ENCODE data around the gene TECR. TPM values are rescaled to one million over a fixed set of nuclear protein-coding genes. Genes with fewer than 3 reads are reported as not detected.
"Not testable (repeated sequence)": the region's sequence is repeated elsewhere in the genome, so short reads cannot be mapped to it uniquely, and the experiment has no call there.

TECR gene
- total RNA-seq, 4 donors from 2014 or later = 36.6 to 145 (median 69.3) TPM

DNA sequence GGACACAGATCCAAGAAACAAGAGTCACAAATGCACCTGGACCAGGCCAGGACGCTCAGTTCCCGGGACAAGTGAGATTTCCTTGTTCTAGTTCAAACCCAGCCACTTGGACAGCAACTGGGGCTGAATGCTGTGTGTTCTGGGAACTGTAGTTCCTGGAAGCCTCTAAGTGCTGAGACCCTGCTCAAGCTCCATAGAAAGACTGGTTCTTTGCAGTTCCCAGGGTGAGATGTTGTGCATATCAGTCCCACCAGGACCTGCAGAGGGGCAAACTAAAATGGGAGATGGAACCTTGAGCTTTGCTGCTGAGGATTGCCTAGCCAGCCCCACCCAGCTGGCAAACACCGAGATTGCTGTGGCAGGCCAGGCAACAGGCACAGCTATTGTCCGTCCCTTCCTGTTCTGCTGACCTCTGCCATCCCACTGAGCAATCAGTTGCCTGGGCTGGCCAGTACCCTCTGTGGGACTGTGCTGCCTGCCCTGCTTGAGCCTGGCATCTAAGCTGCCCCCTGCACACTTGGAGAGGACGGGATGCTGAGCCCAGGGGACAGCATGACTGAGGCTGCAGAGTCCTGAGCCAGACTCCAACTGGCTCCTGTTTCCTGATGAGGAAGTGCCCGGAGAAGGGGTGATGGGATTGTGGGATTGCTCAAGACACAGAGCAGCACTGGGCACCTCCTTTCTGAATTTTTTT lies 32.0 kb upstream of the TECR start:
- Histone ChIP-seq H3K4me1 (peaks cover 25 to 53% (median 38%) of the 10 kb centered on the region in 4 donors), H3K36me3 (no peaks in the 10 kb centered on the region), H3K27me3 (no peaks in the 10 kb centered on the region), H3K9me3 (no peaks in the 10 kb centered on the region), H3K4me3 (no peak overlapping the region), H3K27ac (peak overlapping the region; percentile 86 to 94 (median 90))
- intact Hi-C loops (cut with DNase I; ENCODE audit: low total_unique reads) = no loop called here
- DNase-seq = peak; percentile 77
- TF ChIP-seq EP300 (IDR thresholded peaks at IDR 0.05; ENCODE audit: low read depth) (no peak), POLR2A (IDR thresholded peaks at IDR 0.05) (peak; percentile 68), POLR2AphosphoS5 (IDR thresholded peaks at IDR 0.05) (peak; percentile 25 to 67 (median 52))
- TF ChIP-seq, protein P1, sequence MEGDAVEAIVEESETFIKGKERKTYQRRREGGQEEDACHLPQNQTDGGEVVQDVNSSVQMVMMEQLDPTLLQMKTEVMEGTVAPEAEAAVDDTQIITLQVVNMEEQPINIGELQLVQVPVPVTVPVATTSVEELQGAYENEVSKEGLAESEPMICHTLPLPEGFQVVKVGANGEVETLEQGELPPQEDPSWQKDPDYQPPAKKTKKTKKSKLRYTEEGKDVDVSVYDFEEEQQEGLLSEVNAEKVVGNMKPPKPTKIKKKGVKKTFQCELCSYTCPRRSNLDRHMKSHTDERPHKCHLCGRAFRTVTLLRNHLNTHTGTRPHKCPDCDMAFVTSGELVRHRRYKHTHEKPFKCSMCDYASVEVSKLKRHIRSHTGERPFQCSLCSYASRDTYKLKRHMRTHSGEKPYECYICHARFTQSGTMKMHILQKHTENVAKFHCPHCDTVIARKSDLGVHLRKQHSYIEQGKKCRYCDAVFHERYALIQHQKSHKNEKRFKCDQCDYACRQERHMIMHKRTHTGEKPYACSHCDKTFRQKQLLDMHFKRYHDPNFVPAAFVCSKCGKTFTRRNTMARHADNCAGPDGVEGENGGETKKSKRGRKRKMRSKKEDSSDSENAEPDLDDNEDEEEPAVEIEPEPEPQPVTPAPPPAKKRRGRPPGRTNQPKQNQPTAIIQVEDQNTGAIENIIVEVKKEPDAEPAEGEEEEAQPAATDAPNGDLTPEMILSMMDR (IDR thresholded peaks at IDR 0.05) = no peak
- 40 to 52% methylated on average over 1 to 6 of the region's 6 CpGs for WGBS, 2 donors (ENCODE audit: low coverage in 1 of 2)
- in situ Hi-C loops (cut with MboI; ENCODE audit: low pct_ligation_motif_present in 1 of 4, low pct_unique_long_range_greater_than_20kb in 1 of 4, low sequenced_read_pairs in 3 of 4) = no loop called here

DNA sequence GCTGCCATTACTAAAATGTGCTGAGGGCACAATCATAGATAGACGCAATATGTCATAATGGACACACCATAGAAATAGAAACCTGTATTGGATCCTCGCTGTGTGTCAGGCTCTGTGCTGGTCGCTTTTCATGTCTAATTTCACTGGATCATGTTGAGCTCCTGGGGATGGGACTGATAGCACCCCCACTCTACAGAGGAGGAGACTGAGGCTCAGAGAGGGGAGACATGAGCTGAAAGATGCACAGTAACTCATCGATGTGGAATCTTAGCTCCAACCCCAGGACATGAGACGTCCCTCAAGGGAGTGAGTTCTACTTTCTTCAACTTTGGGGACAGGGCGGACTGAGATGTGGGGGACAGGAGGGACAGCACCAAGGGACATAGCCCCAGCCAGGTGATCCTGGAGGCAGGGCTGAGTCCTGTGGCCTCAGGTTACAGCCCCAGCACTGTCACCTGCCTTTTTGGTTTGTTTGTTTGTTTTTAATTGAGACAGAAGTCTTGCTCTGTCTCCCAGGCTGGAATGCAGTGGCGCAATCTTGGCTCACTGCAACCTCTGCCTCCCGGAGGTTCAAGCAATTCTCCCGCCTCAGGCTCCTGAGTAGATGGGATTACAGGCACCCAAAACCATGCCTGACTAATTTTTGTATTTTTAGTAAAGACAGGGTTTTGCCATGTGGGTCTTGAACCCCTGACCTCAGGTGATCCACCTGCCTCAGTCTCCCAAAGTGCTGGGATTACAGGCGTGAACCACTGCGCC lies 26.9 kb upstream of the TECR start:
- H3K9me3 ChIP-seq = no peaks in the 10 kb centered on the region
- no peak for DNase-seq
- TF ChIP-seq, protein P1 (IDR thresholded peaks at IDR 0.05) = no peak
- TF ChIP-seq POLR2A (IDR thresholded peaks at IDR 0.05) = no peak
- no peak for TF ChIP-seq EP300 (IDR thresholded peaks at IDR 0.05; ENCODE audit: low read depth)
- TF ChIP-seq POLR2AphosphoS5 (IDR thresholded peaks at IDR 0.05) = no peak
- 80 to 93% methylated on average over 2 to 11 of the region's 11 CpGs for WGBS, 2 donors (ENCODE audit: low coverage in 1 of 2)
- H3K4me3 ChIP-seq = no peak overlapping the region
- in situ Hi-C loops (cut with MboI; ENCODE audit: low pct_ligation_motif_present in 1 of 4, low pct_unique_long_range_greater_than_20kb in 1 of 4, low sequenced_read_pairs in 3 of 4) (no loop called here), intact Hi-C loops (cut with DNase I; ENCODE audit: low total_unique reads) (no loop called here)
- no peaks in the 10 kb centered on the region for H3K27me3 ChIP-seq
- no peak overlapping the region for H3K27ac ChIP-seq
- peaks cover 3 to 29% (median 18%) of the 10 kb centered on the region in 4 donors for H3K4me1 ChIP-seq
- no peaks in the 10 kb centered on the region for H3K36me3 ChIP-seq

DNA sequence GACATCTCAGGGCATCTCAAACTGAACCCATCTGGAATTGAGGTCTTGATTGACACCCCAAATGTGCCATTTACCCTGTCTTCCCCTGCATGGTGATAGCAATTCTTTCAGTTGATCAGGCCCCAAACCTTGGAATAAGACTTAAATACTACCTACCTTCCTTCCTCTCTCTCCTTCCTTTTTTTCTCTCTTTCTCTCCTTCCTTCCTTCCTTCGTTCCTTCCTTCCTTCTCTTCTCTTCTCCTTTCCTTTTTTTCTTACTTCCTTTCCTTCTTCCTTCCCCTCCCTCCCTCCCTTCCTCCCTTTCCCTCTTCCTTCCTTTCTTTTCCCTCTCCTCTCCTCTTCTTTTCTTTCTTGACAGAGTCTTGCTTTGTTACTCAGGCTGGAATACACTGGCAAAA lies 26.1 kb upstream of the TECR start:
- Histone ChIP-seq H3K4me3 (no peak overlapping the region), H3K9me3 (no peaks in the 10 kb centered on the region), H3K27me3 (no peaks in the 10 kb centered on the region), H3K36me3 (no peaks in the 10 kb centered on the region), H3K27ac (no peak overlapping the region), H3K4me1 (peaks cover 3 to 21% (median 13%) of the 10 kb centered on the region in 4 donors)
- DNase-seq = no peak
- in situ Hi-C loops (cut with MboI; ENCODE audit: low pct_ligation_motif_present in 1 of 4, low pct_unique_long_range_greater_than_20kb in 1 of 4, low sequenced_read_pairs in 3 of 4) (no loop called here), intact Hi-C loops (cut with DNase I; ENCODE audit: low total_unique reads) (no loop called here)
- WGBS, 2 donors (ENCODE audit: low coverage in 1 of 2) = 70 to 86% methylated on average over 1 of the region's 1 CpG
- TF ChIP-seq EP300 (IDR thresholded peaks at IDR 0.05; ENCODE audit: low read depth) (no peak), POLR2A (IDR thresholded peaks at IDR 0.05) (no peak), POLR2AphosphoS5 (IDR thresholded peaks at IDR 0.05) (no peak)
- TF ChIP-seq, protein P1 (IDR thresholded peaks at IDR 0.05) = no peak

GRCh38 chr19:14504575-14504974 lies 24.8 kb upstream of the TECR start:
- WGBS, 2 donors (ENCODE audit: low coverage in 1 of 2) = 82% methylated on average over 8 of the region's 8 CpGs; no CpG with 5 or more reads in 1 of the 2 donors
- in situ Hi-C loops (cut with MboI; ENCODE audit: low pct_ligation_motif_present in 1 of 4, low pct_unique_long_range_greater_than_20kb in 1 of 4, low sequenced_read_pairs in 3 of 4); intact Hi-C loops (cut with DNase I; ENCODE audit: low total_unique reads): not testable (repeated sequence)

More at GRCh38 chr19:14504575-14504974, 24.8 kb upstream of the TECR start:
- H3K4me3 ChIP-seq, H3K27me3 ChIP-seq, H3K9me3 ChIP-seq, H3K36me3 ChIP-seq, DNase-seq: not testable (repeated sequence)
- peaks cover 3 to 22% (median 12%) of the 10 kb centered on the region in 4 donors for H3K4me1 ChIP-seq
- peak overlapping the region in 3 of 4 donors; percentile 75 to 87 (median 87) for H3K27ac ChIP-seq
